Erythroblast (primary cell): ENCODE results near the gene PGM1.

ENCODE experiments used
- GATA1 ChIP-seq: IDR thresholded peaks from 2 replicates; pipeline ENCODE4 v1.6.1; 2011; ENCODE audit warnings: low read depth, mild to moderate bottlenecking, control low read depth, low read length, moderate library complexity
- POLR2A ChIP-seq: IDR thresholded peaks from 2 replicates; pipeline ENCODE4 v1.6.1; 2011; ENCODE audit warnings: mild to moderate bottlenecking, low read length

- TF ChIP-seq POLR2A (no peak), GATA1 (no peak)
Measured at GRCh38 chr1:63601061-63601460, 7.8 kb downstream of the PGM1 start.
